ENCODE data around the gene KPNB1. TPM values are rescaled to one million over a fixed set of nuclear protein-coding genes. Genes with fewer than 3 reads are reported as not detected.
"Not testable (repeated sequence)": the region's sequence is repeated elsewhere in the genome, so short reads cannot be mapped to it uniquely, and the experiment has no call there.

The KPNB1 gene
- total RNA-seq, 2 donors from 2014 or later: 183 to 196 TPM

DNA sequence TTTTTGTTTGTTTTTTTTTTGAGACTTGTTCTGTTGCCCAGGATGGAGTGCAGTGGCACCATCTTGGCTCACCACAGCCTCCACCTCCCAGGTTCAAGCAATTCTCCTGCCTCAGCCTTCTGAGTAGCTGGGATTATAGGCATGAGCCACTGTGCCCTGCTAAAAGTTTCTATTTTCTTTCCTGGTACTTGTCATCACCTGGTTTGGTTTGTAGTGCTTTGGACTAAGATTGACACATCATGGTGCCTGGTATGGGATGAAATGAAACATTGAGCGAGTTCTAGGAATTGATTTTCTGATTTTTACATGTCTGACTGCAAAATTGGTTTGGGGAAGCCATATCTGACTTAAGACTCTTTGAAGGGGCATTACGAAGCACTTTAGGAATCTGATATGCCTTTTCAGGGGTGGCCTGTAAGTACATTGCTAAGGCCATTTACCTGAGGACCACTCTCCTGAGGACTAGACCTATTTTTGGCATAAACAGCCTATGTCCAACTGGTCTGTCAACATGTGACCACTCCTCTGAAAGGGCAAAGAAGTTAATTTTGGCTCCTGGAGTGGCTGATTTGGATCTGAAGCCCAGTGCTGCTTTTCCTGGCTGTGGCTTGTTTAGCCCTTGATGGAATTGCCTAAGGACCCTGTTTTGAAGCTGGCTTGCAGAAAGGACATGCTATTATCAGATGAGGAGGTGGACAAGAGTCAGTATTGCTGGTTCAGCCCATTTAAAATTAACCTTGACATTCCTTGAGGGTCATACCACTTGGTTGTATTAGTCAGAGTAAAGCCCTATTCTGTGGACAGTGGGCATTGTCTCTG, 25.9 kb downstream of the KPNB1 start:
- no peak overlapping the region for H3K27ac Mint-ChIP-seq

DNA sequence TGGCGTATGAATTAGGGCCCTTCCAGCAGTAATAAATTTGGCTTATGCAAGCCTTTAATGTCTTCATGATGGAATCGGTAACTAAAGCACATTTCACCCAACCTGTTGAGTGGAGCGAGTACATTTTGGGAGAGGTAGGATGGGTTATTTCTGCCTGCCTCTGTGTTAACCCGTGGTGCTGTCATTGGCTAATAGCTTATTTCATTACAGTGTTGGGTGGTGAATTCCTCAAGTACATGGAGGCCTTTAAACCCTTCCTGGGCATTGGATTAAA, 26.4 kb downstream of the KPNB1 start:
- H3K4me1 Mint-ChIP-seq: peaks cover 8% of the 10 kb centered on the region
- DNase-seq: no peak
- no peaks in the 10 kb centered on the region for H3K9me3 ChIP-seq (ENCODE audit: control insufficient read depth, low read length, poor library complexity, severe bottlenecking)
- no peaks in the 10 kb centered on the region for H3K27me3 Mint-ChIP-seq
- H3K36me3 Mint-ChIP-seq (ENCODE audit: low read depth): peaks cover 4% of the 10 kb centered on the region
- H3K4me3 Mint-ChIP-seq: no peak overlapping the region
- no peak for ATAC-seq
- no peak overlapping the region for H3K27ac Mint-ChIP-seq

More for the DNA sequence above, 25.9 kb downstream of the KPNB1 start:
- no peak overlapping the region for H3K4me3 Mint-ChIP-seq
- H3K4me1 Mint-ChIP-seq: peaks cover 8% of the 10 kb centered on the region
- H3K27me3 Mint-ChIP-seq: no peaks in the 10 kb centered on the region
- H3K36me3 Mint-ChIP-seq (ENCODE audit: low read depth): peaks cover 4% of the 10 kb centered on the region
- ATAC-seq (no peak), DNase-seq (no peak)
- H3K9me3 ChIP-seq (ENCODE audit: control insufficient read depth, low read length, poor library complexity, severe bottlenecking): no peaks in the 10 kb centered on the region

- peaks cover 4% of the 10 kb centered on the region for H3K36me3 Mint-ChIP-seq (ENCODE audit: low read depth)
- H3K27me3 Mint-ChIP-seq: no peaks in the 10 kb centered on the region
- no peaks in the 10 kb centered on the region for H3K9me3 ChIP-seq (ENCODE audit: control insufficient read depth, low read length, poor library complexity, severe bottlenecking)
- no peak for ATAC-seq
- no peak overlapping the region for H3K27ac Mint-ChIP-seq
- no peak overlapping the region for H3K4me3 Mint-ChIP-seq
- no peak for DNase-seq
- H3K4me1 Mint-ChIP-seq: peaks cover 8% of the 10 kb centered on the region
Observed at GRCh38 chr17:47676510-47677165, 26.9 kb downstream of the KPNB1 start.

DNA sequence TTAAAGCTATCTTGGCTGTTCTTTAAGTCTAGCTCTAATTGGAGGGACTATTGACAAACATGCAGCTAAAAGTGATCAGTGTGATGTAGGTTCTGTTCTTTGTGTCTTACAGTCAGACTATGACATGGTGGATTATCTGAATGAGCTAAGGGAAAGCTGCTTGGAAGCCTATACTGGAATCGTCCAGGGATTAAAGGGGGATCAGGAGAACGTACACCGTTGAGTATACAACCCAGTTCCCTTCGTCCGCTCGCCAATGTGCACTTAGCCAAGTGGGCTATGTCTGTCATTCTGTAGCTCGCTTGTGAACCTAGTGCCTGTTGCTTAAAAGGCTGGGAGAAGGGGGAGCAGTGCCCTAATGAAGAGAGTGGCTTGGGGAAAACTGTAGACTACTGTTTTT, 28.5 kb downstream of the KPNB1 start:
- H3K36me3 Mint-ChIP-seq (ENCODE audit: low read depth): peaks cover 7% of the 10 kb centered on the region
- no peak overlapping the region for H3K27ac Mint-ChIP-seq
- no peak for DNase-seq
- H3K9me3 ChIP-seq (ENCODE audit: control insufficient read depth, low read length, poor library complexity, severe bottlenecking): no peaks in the 10 kb centered on the region
- ATAC-seq: no peak
- H3K27me3 Mint-ChIP-seq: no peaks in the 10 kb centered on the region
- no peak overlapping the region for H3K4me3 Mint-ChIP-seq
- peaks cover 8% of the 10 kb centered on the region for H3K4me1 Mint-ChIP-seq

GRCh38 chr17:47682138-47682537, 32.4 kb downstream of the KPNB1 start:
- Mint-ChIP-seq H3K4me1 (peaks cover 6% of the 10 kb centered on the region), H3K27me3 (no peaks in the 10 kb centered on the region), H3K36me3 (ENCODE audit: low read depth) (peaks cover 7% of the 10 kb centered on the region), H3K4me3 (no peak overlapping the region), H3K27ac (no peak overlapping the region)
- no peaks in the 10 kb centered on the region for H3K9me3 ChIP-seq (ENCODE audit: control insufficient read depth, low read length, poor library complexity, severe bottlenecking)
- DNase-seq (no peak), ATAC-seq (no peak)

GRCh38 chr17:47682727-47683126, 33.0 kb downstream of the KPNB1 start:
- H3K4me3 Mint-ChIP-seq; H3K36me3 Mint-ChIP-seq (ENCODE audit: low read depth); H3K27me3 Mint-ChIP-seq: not testable (repeated sequence)

GRCh38 chr17:47684025-47684424, 34.3 kb downstream of the KPNB1 start:
- Mint-ChIP-seq H3K27me3 (no peaks in the 10 kb centered on the region), H3K27ac (peak overlapping the region; percentile 14), H3K36me3 (ENCODE audit: low read depth) (peaks cover 7% of the 10 kb centered on the region), H3K4me3 (no peak overlapping the region), H3K4me1 (peaks cover 6% of the 10 kb centered on the region)
- DNase-seq: no peak
- H3K9me3 ChIP-seq (ENCODE audit: control insufficient read depth, low read length, poor library complexity, severe bottlenecking): no peaks in the 10 kb centered on the region
- no peak for ATAC-seq

More at GRCh38 chr17:47682727-47683126, 33.0 kb downstream of the KPNB1 start:
- H3K4me1 Mint-ChIP-seq; H3K27ac Mint-ChIP-seq; H3K9me3 ChIP-seq (ENCODE audit: control insufficient read depth, low read length, poor library complexity, severe bottlenecking); ATAC-seq; DNase-seq: not testable (repeated sequence)

GRCh38 chr17:47684535-47685193, 34.9 kb downstream of the KPNB1 start:
- no peaks in the 10 kb centered on the region for H3K9me3 ChIP-seq (ENCODE audit: control insufficient read depth, low read length, poor library complexity, severe bottlenecking)
- no peak overlapping the region for H3K4me3 Mint-ChIP-seq
- no peaks in the 10 kb centered on the region for H3K27me3 Mint-ChIP-seq
- H3K4me1 Mint-ChIP-seq: peaks cover 6% of the 10 kb centered on the region
- no peak for ATAC-seq
- no peak overlapping the region for H3K27ac Mint-ChIP-seq
- no peak for DNase-seq
- peaks cover 7% of the 10 kb centered on the region for H3K36me3 Mint-ChIP-seq (ENCODE audit: low read depth)

GRCh38 chr17:47685556-47686275, 36.0 kb downstream of the KPNB1 start:
- peaks cover 4% of the 10 kb centered on the region for H3K4me1 Mint-ChIP-seq
- no peaks in the 10 kb centered on the region for H3K27me3 Mint-ChIP-seq
- DNase-seq (no peak), ATAC-seq (no peak)
- H3K9me3 ChIP-seq (ENCODE audit: control insufficient read depth, low read length, poor library complexity, severe bottlenecking): no peaks in the 10 kb centered on the region
- H3K36me3 Mint-ChIP-seq (ENCODE audit: low read depth): peaks cover 3% of the 10 kb centered on the region
- no peak overlapping the region for H3K4me3 Mint-ChIP-seq
- H3K27ac Mint-ChIP-seq: no peak overlapping the region

- H3K27me3 Mint-ChIP-seq: no peaks in the 10 kb centered on the region
- DNase-seq (no peak), ATAC-seq (no peak)
- H3K4me1 Mint-ChIP-seq: peaks cover 4% of the 10 kb centered on the region
- no peak overlapping the region for H3K4me3 Mint-ChIP-seq
- H3K36me3 Mint-ChIP-seq (ENCODE audit: low read depth): peaks cover 3% of the 10 kb centered on the region
- H3K27ac Mint-ChIP-seq: no peak overlapping the region
- H3K9me3 ChIP-seq (ENCODE audit: control insufficient read depth, low read length, poor library complexity, severe bottlenecking): no peaks in the 10 kb centered on the region
Observed at GRCh38 chr17:47686276-47686635, 36.5 kb downstream of the KPNB1 start.

DNA sequence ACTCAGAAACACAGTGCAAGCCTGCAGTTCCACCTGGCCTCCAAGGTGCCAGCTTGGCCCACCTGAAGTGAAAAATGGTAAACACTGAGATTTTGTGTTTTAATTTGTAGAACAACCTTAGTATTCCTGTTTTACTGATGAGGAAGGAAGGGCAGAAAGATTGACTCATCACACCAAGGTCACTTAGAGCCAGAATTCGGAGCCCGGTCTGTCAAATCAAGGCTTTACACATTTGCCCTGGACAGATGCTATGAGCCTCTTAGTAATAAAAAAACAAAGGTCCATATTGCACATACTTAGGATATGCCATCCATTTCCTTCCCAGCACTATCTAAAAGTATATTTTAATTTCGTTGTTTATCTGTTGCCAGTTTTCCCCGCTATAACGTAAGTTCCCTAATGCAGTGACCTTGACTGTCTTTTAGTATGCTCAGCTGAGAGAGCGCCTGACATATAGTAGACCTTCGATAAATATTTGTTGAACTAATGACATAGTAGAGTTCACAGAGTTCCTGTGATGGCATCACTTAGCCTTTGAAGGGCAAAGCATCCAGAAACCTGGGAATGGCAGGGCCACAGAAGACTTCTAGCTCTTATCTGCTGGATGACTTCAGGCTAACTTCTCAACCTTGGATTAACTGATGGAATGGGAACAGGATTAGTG, 37.1 kb downstream of the KPNB1 start:
- no peaks in the 10 kb centered on the region for H3K9me3 ChIP-seq (ENCODE audit: control insufficient read depth, low read length, poor library complexity, severe bottlenecking)
- H3K27me3 Mint-ChIP-seq: no peaks in the 10 kb centered on the region
- no peak overlapping the region for H3K4me3 Mint-ChIP-seq
- no peak overlapping the region for H3K27ac Mint-ChIP-seq
- H3K4me1 Mint-ChIP-seq: peaks cover 8% of the 10 kb centered on the region
- peaks cover 3% of the 10 kb centered on the region for H3K36me3 Mint-ChIP-seq (ENCODE audit: low read depth)
- DNase-seq: no peak
- ATAC-seq: no peak

- Mint-ChIP-seq H3K27me3 (no peaks in the 10 kb centered on the region), H3K4me3 (no peak overlapping the region), H3K27ac (no peak overlapping the region), H3K36me3 (ENCODE audit: low read depth) (peaks cover under 1% of the 10 kb centered on the region), H3K4me1 (peaks cover 10% of the 10 kb centered on the region)
- H3K9me3 ChIP-seq (ENCODE audit: control insufficient read depth, low read length, poor library complexity, severe bottlenecking): no peaks in the 10 kb centered on the region
- ATAC-seq (no peak), DNase-seq (no peak)
Observed at GRCh38 chr17:47687328-47687690, 37.6 kb downstream of the KPNB1 start.

GRCh38 chr17:47687748-47688147, 38.0 kb downstream of the KPNB1 start:
- no peak overlapping the region for H3K4me3 Mint-ChIP-seq
- DNase-seq (no peak), ATAC-seq (no peak)
- no peaks in the 10 kb centered on the region for H3K9me3 ChIP-seq (ENCODE audit: control insufficient read depth, low read length, poor library complexity, severe bottlenecking)
- H3K4me1 Mint-ChIP-seq: peaks cover 10% of the 10 kb centered on the region
- H3K36me3 Mint-ChIP-seq (ENCODE audit: low read depth): no peaks in the 10 kb centered on the region
- H3K27ac Mint-ChIP-seq: no peak overlapping the region
- H3K27me3 Mint-ChIP-seq: no peaks in the 10 kb centered on the region
